Subcutaneous abdominal adipose tissue (tissue), 5 donors: Measurements from ENCODE around the gene N4BP3.

Experiments
- H3K27ac ChIP-seq: one replicate; pipeline ENCODE4 v1.7.0; 2013; ENCODE audit warnings: low read depth, mild to moderate bottlenecking, inconsistent platforms, low read length, moderate library complexity
- H3K27me3 ChIP-seq, 5 donors: one replicate each; pipeline ENCODE4 v1.7.0; 2013; ENCODE audit warnings: low read length in 5 of 5, inconsistent platforms in 1 of 5; ENCODE audit not compliant: control insufficient read depth in 5 of 5, insufficient read depth in 4 of 5
- H3K36me3 ChIP-seq, 5 donors: one replicate each; pipeline ENCODE4 v1.7.0; 2013; ENCODE audit warnings: low read length in 5 of 5; ENCODE audit not compliant: control insufficient read depth in 5 of 5, insufficient read depth in 5 of 5
- H3K4me1 ChIP-seq, 5 donors: one replicate each; pipeline ENCODE4 v1.7.0; 2013; ENCODE audit warnings: low read length in 5 of 5, mild to moderate bottlenecking in 3 of 5, moderate library complexity in 1 of 5; ENCODE audit not compliant: control insufficient read depth in 5 of 5, insufficient read depth in 5 of 5
- H3K4me3 ChIP-seq, 5 donors: one replicate each; pipeline ENCODE4 v1.7.0; 2013; ENCODE audit warnings: low read length in 5 of 5, low read depth in 1 of 5
- H3K9ac ChIP-seq, 5 donors: one replicate each; pipeline ENCODE4 v1.7.0; 2013; ENCODE audit warnings: low read length in 5 of 5, mild to moderate bottlenecking in 4 of 5, moderate library complexity in 3 of 5
- H3K9me3 ChIP-seq, 5 donors: one replicate each; pipeline ENCODE4 v1.7.0; 2013; ENCODE audit warnings: low read length in 5 of 5; ENCODE audit not compliant: control insufficient read depth in 5 of 5
- donor health status: healthy.
- donor health status: healthy.
- donor health status: healthy.
- donor health status: healthy.
- donor health status: healthy.

Gene N4BP3

GRCh38 chr5:178143246-178143645, 29.9 kb downstream of the N4BP3 start:
- Histone ChIP-seq H3K27me3 (no peaks in the 10 kb centered on the region), H3K36me3 (peaks cover 0 to 79% (median 60%) of the 10 kb centered on the region in 5 donors), H3K4me1 (peaks cover 0 to 3% (median 0%) of the 10 kb centered on the region in 5 donors), H3K9ac (no peak overlapping the region), H3K27ac (no peak overlapping the region), H3K4me3 (no peak overlapping the region), H3K9me3 (no peaks in the 10 kb centered on the region)

GRCh38 chr5:178143901-178144300, 30.6 kb downstream of the N4BP3 start:
- H3K4me3 ChIP-seq, result no peak overlapping the region
- no peak overlapping the region for H3K27ac ChIP-seq
- peaks cover 0 to 80% (median 63%) of the 10 kb centered on the region in 5 donors for H3K36me3 ChIP-seq
- peaks cover 0 to 3% (median 0%) of the 10 kb centered on the region in 5 donors for H3K4me1 ChIP-seq
- H3K9ac ChIP-seq, result no peak overlapping the region
- H3K27me3 ChIP-seq, result no peaks in the 10 kb centered on the region
- no peaks in the 10 kb centered on the region for H3K9me3 ChIP-seq

DNA sequence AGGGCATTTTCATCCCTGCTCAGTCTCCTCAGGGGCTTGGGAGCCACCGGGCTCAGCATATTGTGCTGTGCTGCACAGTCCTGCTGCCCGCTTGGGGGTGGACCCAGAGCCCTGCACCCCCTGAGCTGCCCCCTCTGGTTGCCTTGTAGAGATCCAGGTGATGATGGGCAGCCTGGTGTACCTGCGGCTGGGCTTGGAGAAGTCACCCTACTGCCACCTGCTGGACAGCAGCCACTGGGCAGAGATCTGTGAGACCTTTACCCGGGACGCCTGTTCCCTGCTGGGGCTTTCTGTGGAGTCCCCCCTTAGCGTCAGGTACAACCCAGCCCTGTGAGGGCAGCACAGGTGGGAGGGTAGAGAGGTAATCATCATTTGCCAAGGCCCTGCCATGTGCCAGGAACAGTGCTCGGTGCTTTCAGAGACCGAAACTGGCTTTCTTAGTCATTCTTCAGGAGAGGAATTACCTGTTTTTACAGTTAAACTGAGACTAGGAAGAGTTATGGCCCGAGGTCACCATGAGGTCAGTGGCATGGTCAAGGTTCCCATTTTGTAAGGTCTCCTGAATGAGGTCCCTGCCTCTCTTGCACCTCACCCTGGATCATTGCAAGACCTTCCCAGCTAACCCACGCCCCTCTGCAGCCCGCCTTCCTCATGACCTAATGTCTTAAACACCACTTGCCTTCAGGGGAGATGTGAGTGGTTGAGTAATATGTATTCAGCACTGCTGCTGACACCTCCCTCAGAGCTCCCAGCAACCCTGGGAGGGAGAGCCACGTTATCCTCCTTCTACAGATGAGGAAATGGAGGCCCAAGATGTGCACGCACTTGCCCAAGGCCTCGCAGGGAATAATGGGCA, 32.9 kb downstream of the N4BP3 start:
- Histone ChIP-seq H3K9ac (no peak overlapping the region), H3K9me3 (no peaks in the 10 kb centered on the region), H3K27me3 (no peaks in the 10 kb centered on the region), H3K36me3 (peaks cover 0 to 93% (median 77%) of the 10 kb centered on the region in 5 donors), H3K4me1 (peaks cover 0 to 4% (median 0%) of the 10 kb centered on the region in 5 donors), H3K4me3 (no peak overlapping the region), H3K27ac (no peak overlapping the region)

- peaks cover 0 to 11% (median 2%) of the 10 kb centered on the region in 5 donors for H3K4me1 ChIP-seq
- H3K4me3 ChIP-seq, result no peak overlapping the region
- peaks cover 0 to 83% (median 78%) of the 10 kb centered on the region in 5 donors for H3K36me3 ChIP-seq
- H3K9me3 ChIP-seq, result no peaks in the 10 kb centered on the region
- H3K9ac ChIP-seq, result no peak overlapping the region
- H3K27ac ChIP-seq, result no peak overlapping the region
- H3K27me3 ChIP-seq, result no peaks in the 10 kb centered on the region
Observed at GRCh38 chr5:178147406-178147805, 34.1 kb downstream of the N4BP3 start.

DNA sequence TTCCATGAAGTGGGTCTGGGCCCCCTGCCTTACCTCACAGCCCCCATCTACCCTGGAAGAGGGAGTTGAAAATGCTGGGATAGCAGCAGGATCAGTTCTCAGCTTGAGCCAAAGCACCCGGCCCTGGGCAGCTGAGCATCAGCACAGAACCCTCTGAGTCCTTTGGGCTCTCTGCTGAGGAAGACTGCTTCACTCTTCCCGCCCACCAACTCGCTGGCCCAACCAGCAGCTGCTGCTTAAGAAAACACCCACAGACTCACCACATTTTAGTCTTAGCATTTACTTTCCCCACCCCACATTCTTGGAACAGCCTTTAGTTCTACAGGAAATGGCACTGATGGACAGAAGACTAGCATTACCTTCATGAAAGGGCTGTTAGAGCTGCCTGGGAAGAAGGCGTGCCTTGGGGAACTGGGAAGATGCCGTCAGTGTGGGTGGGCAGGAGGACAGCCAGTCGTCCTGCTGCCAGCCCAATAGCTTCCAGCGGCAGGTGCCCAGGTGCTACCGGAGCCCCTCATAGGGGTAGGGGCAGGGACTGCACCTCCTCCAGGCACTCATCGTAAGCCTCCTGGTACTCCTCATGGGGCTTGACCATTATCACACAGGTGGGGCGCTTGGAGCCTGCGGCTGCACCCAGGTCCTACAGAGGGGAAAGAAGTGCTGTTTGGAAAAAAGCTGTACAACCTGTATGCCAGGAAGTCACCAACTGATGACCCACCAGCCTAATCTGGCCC, 36.0 kb downstream of the N4BP3 start:
- Histone ChIP-seq H3K4me1 (peaks cover 0 to 26% (median 16%) of the 10 kb centered on the region in 5 donors), H3K4me3 (no peak overlapping the region), H3K9ac (no peak overlapping the region), H3K27ac (no peak overlapping the region), H3K36me3 (peaks cover 0 to 64% (median 59%) of the 10 kb centered on the region in 5 donors), H3K9me3 (no peaks in the 10 kb centered on the region), H3K27me3 (no peaks in the 10 kb centered on the region)

GRCh38 chr5:178150977-178151734, 37.8 kb downstream of the N4BP3 start:
- H3K4me1 ChIP-seq, result peaks cover 0 to 26% (median 19%) of the 10 kb centered on the region in 5 donors
- no peak overlapping the region for H3K27ac ChIP-seq
- no peaks in the 10 kb centered on the region for H3K27me3 ChIP-seq
- no peak overlapping the region for H3K4me3 ChIP-seq
- no peaks in the 10 kb centered on the region for H3K9me3 ChIP-seq
- peaks cover 0 to 51% (median 50%) of the 10 kb centered on the region in 5 donors for H3K36me3 ChIP-seq
- peak overlapping the region in 2 of 5 donors; percentile 21 to 68 for H3K9ac ChIP-seq

- peaks cover 0 to 35% (median 34%) of the 10 kb centered on the region in 5 donors for H3K36me3 ChIP-seq
- peak overlapping the region; percentile 76 to 85 (median 81) for H3K4me3 ChIP-seq
- H3K9ac ChIP-seq, result peak overlapping the region; percentile 69 to 87 (median 82)
- H3K27ac ChIP-seq, result peak overlapping the region; percentile 65
- peaks cover 0 to 26% (median 19%) of the 10 kb centered on the region in 5 donors for H3K4me1 ChIP-seq
- no peaks in the 10 kb centered on the region for H3K27me3 ChIP-seq
- H3K9me3 ChIP-seq, result no peaks in the 10 kb centered on the region
Observed at GRCh38 chr5:178152491-178153444, 39.4 kb downstream of the N4BP3 start.

DNA sequence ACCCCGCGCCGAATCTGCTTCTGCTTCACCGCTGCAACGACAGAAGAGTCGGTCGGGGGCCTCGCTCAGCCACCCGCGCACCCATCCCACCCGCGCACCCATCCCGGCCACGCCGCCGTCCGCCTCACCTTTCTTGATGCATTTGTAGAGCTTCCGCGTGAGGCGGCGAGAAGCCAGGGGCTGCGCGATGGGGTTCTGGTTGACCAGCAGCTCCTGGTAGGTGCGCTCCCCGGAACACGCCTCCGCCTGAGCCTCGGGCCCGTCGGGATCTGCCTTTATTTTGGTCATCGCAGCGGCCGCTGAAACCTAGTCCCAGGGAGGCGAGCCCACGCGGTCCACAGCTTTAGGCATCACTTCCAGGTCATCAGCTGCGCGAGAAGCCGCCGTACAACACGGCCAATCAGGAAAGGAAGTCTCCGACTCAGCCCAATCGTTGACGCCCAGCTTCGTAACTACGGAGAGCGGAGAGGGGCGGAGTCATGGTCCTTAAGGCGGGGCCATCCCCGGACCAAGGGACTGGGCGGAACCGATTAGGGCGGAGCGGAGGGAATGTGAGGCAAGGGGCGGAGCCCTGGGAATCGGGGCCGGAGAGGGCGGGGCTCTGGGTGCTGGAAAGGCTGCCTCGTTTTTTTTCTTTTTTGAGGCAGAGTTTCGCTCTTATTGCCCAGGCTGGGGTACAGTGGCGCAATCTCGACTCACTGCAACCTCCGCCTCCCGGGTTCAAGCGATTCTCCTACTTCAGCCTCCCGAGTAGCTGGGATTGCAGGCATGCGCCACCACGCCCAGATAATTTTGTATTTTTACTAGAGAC, 40.4 kb downstream of the N4BP3 start, which contains the start of gene NHP2:
NHP2 (minus strand) TSS at position 356 of the 811 bp plus-strand sequence; CDS start at position 288, 68 bp downstream.
- peak within 1 kb of the TSS; percentile 76 to 85 (median 81) for H3K4me3 ChIP-seq
- H3K9me3 ChIP-seq, result no peaks in the 10 kb centered on the region
- H3K27me3 ChIP-seq, result no peaks in the 10 kb centered on the region
- H3K36me3 ChIP-seq, result peaks cover 0 to 26% (median 24%) of the 10 kb centered on the region in 5 donors
- peak within 1 kb of the TSS; percentile 65 for H3K27ac ChIP-seq
- peaks cover 0 to 26% (median 19%) of the 10 kb centered on the region in 5 donors for H3K4me1 ChIP-seq
- peak within 1 kb of the TSS; percentile 69 to 87 (median 82) for H3K9ac ChIP-seq
